HEK293 (cell line): Measurements from ENCODE around the gene ZNRF1.

Experiments
- INSM2 ChIP-seq: fragments of 450-650 bp; formaldehyde crosslinking; IDR thresholded peaks from 2 replicates; pipeline ENCODE4 v1.5.1; 2016; ENCODE audit warnings: missing biosample characterization, missing genetic modification characterization
- PBX3 ChIP-seq: sonication (generic); formaldehyde crosslinking; IDR thresholded peaks from 2 replicates; pipeline ENCODE4 v1.8.1; 2022; ENCODE audit warnings: mild to moderate bottlenecking, moderate library complexity, missing genetic modification reagents
- YY1 ChIP-seq: fragments of 450-650 bp; formaldehyde crosslinking; IDR thresholded peaks from 2 replicates; pipeline ENCODE4 v1.5.1; 2018; ENCODE audit warnings: missing biosample characterization, missing genetic modification characterization
- ZNF146 ChIP-seq: fragments of 450-650 bp; formaldehyde crosslinking; IDR thresholded peaks from 2 replicates; pipeline ENCODE4 v1.5.1; 2016; ENCODE audit warnings: missing biosample characterization, missing genetic modification characterization
- ZNF558 ChIP-seq: fragments of 450-650 bp; formaldehyde crosslinking; IDR thresholded peaks from 2 replicates; pipeline ENCODE4 v1.5.1; 2016; ENCODE audit warnings: missing biosample characterization, missing genetic modification characterization
- ZNF571 ChIP-seq: fragments of 450-650 bp; formaldehyde crosslinking; IDR thresholded peaks from 2 replicates; pipeline ENCODE4 v1.5.0; 2017; ENCODE audit warnings: missing biosample characterization, missing genetic modification characterization
- TF ChIP-seq, protein P1 (sequence below): fragments of 450-650 bp; formaldehyde crosslinking; IDR thresholded peaks from 2 replicates; pipeline ENCODE4 v1.5.1; 2016; ENCODE audit warnings: missing biosample characterization, missing genetic modification characterization
- TF ChIP-seq, protein P2 (sequence below): fragments of 450-650 bp; formaldehyde crosslinking; conservative IDR thresholded peaks from 2 replicates; pipeline ENCODE4 v1.5.1; 2016; ENCODE audit warnings: low read depth, missing biosample characterization, missing genetic modification characterization

DNA sequence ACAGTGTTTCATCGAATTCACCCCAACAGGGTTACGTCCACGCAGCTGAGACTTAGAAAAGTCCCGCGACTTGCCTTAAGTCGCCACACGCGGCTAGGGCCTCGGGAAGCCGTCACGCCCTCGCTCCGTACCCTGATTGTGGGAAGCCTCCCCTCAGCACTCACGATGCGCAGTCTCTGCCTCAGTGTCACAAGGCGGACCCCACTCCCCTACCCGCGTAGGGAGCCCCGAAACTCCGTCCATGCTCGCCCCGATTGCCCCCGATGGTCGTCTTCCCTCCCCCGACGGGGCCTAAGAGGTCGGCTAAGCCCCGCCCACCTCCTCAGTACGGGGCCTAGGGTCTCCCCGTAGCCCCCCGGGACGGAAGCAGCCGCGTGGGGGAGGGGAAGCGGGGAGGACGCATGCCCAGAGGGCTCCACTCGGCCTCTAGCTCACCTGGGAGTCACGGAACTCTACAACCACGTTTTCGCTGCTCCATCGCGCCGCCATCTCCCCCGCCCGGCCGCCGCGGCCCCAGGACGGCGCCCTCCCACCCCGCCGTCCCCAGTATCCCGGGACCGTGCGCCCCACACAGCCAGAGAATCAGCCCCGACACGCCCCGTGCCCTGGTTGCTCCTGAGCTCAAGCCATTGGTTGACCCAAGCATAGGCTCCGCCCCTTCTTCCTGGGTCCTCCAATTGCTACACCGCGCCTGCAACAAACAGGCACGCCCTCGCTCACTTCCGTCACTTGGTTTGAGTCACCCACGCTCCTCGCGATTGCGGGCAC is 14.1 kb upstream of the ZNRF1 start, which contains the start of gene WDR59:
- no peak for TF ChIP-seq PBX3 (CRISPR knock-in tag)
- TF ChIP-seq ZNF571 (tag by site-specific recombination) = no peak
- no peak for TF ChIP-seq ZNF146
- TF ChIP-seq, protein P1, sequence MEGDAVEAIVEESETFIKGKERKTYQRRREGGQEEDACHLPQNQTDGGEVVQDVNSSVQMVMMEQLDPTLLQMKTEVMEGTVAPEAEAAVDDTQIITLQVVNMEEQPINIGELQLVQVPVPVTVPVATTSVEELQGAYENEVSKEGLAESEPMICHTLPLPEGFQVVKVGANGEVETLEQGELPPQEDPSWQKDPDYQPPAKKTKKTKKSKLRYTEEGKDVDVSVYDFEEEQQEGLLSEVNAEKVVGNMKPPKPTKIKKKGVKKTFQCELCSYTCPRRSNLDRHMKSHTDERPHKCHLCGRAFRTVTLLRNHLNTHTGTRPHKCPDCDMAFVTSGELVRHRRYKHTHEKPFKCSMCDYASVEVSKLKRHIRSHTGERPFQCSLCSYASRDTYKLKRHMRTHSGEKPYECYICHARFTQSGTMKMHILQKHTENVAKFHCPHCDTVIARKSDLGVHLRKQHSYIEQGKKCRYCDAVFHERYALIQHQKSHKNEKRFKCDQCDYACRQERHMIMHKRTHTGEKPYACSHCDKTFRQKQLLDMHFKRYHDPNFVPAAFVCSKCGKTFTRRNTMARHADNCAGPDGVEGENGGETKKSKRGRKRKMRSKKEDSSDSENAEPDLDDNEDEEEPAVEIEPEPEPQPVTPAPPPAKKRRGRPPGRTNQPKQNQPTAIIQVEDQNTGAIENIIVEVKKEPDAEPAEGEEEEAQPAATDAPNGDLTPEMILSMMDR (tag by site-specific recombination) = peak; percentile 45; the same call in 1 of the 2 replicates
- TF ChIP-seq YY1 = no peak
- TF ChIP-seq, protein P2, sequence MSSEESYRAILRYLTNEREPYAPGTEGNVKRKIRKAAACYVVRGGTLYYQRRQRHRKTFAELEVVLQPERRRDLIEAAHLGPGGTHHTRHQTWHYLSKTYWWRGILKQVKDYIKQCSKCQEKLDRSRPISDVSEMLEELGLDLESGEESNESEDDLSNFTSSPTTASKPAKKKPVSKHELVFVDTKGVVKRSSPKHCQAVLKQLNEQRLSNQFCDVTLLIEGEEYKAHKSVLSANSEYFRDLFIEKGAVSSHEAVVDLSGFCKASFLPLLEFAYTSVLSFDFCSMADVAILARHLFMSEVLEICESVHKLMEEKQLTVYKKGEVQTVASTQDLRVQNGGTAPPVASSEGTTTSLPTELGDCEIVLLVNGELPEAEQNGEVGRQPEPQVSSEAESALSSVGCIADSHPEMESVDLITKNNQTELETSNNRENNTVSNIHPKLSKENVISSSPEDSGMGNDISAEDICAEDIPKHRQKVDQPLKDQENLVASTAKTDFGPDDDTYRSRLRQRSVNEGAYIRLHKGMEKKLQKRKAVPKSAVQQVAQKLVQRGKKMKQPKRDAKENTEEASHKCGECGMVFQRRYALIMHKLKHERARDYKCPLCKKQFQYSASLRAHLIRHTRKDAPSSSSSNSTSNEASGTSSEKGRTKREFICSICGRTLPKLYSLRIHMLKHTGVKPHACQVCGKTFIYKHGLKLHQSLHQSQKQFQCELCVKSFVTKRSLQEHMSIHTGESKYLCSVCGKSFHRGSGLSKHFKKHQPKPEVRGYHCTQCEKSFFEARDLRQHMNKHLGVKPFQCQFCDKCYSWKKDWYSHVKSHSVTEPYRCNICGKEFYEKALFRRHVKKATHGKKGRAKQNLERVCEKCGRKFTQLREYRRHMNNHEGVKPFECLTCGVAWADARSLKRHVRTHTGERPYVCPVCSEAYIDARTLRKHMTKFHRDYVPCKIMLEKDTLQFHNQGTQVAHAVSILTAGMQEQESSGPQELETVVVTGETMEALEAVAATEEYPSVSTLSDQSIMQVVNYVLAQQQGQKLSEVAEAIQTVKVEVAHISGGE = no peak; the same call in 1 of the 2 replicates
- TF ChIP-seq INSM2 (tag by site-specific recombination) = no peak
- TF ChIP-seq ZNF558 (tag by site-specific recombination) = no peak
